ENCODE measurements around the gene LIME1. TPM values are rescaled to one million over a fixed set of nuclear protein-coding genes. Genes with fewer than 3 reads are reported as not detected.

Gene LIME1
- total RNA-seq, 1 donor from 2014 or later, result 10.2 TPM

- ATAC-seq (ENCODE audit: low read depth), result no peak
- Mint-ChIP-seq H3K27me3 (no peaks in the 10 kb centered on the region), H3K4me1 (peaks cover 6% of the 10 kb centered on the region), H3K9me3 (no peaks in the 10 kb centered on the region), H3K27ac (no peak overlapping the region), H3K36me3 (ENCODE audit: low read depth) (peaks cover 1% of the 10 kb centered on the region), H3K4me3 (no peak overlapping the region)
- ChIA-PET CTCF (no interaction called here), POLR2A (interaction anchor here (1.5 to 2.7 kb wide), 2 partner anchors 15 to 36 kb away, joined by 4 to 10 read pairs; partner anchors contain the start of genes ARFRP1 and ZGPAT)
- DNase-seq, result no peak
- no peak for TF ChIP-seq CTCF (IDR thresholded peaks at IDR 0.05)
- intact Hi-C loops (cut with micrococcal nuclease), result no loop called here
Observed at GRCh38 chr20:63743210-63743970, 6.9 kb downstream of the LIME1 start.

GRCh38 chr20:63744158-63744557 lies 7.7 kb downstream of the LIME1 start:
- no peaks in the 10 kb centered on the region for H3K27me3 Mint-ChIP-seq
- H3K27ac Mint-ChIP-seq, result no peak overlapping the region
- ATAC-seq (ENCODE audit: low read depth) (no peak), DNase-seq (no peak)
- no peaks in the 10 kb centered on the region for H3K9me3 Mint-ChIP-seq
- ChIA-PET POLR2A (interaction anchor here (0.6 to 2.7 kb wide), 2 partner anchors 37 to 170 kb away, joined by 3 to 10 read pairs; partner anchors contain the start of genes ARFRP1, HELZ2 and ZGPAT), CTCF (no interaction called here)
- intact Hi-C loops (cut with micrococcal nuclease), result no loop called here
- no peak for TF ChIP-seq CTCF (IDR thresholded peaks at IDR 0.05)
- peaks cover 1% of the 10 kb centered on the region for H3K36me3 Mint-ChIP-seq (ENCODE audit: low read depth)
- peaks cover 1% of the 10 kb centered on the region for H3K4me1 Mint-ChIP-seq
- no peak overlapping the region for H3K4me3 Mint-ChIP-seq

GRCh38 chr20:63744574-63745423 lies 8.3 kb downstream of the LIME1 start:
- intact Hi-C loops (cut with micrococcal nuclease), result no loop called here
- H3K4me3 Mint-ChIP-seq, result no peak overlapping the region
- CTCF ChIA-PET, result no interaction called here

GRCh38 chr20:63745424-63745805 lies 9.0 kb downstream of the LIME1 start:
- intact Hi-C loops (cut with micrococcal nuclease), result no loop called here
- no peak for DNase-seq
- no peak for ATAC-seq (ENCODE audit: low read depth)
- Mint-ChIP-seq H3K4me3 (no peak overlapping the region), H3K9me3 (no peaks in the 10 kb centered on the region), H3K36me3 (ENCODE audit: low read depth) (peaks cover 1% of the 10 kb centered on the region), H3K27me3 (no peaks in the 10 kb centered on the region), H3K4me1 (peaks cover 1% of the 10 kb centered on the region), H3K27ac (no peak overlapping the region)
- POLR2A ChIA-PET, result no interaction called here
- no peak for TF ChIP-seq CTCF (IDR thresholded peaks at IDR 0.05)
- CTCF ChIA-PET, result no interaction called here

More at GRCh38 chr20:63744574-63745423, 8.3 kb downstream of the LIME1 start:
- POLR2A ChIA-PET, result interaction anchor here (0.6 to 2.7 kb wide), 2 partner anchors 38 to 171 kb away, joined by 3 to 10 read pairs; partner anchors contain the start of genes ARFRP1, HELZ2 and ZGPAT
- TF ChIP-seq CTCF (IDR thresholded peaks at IDR 0.05), result no peak
- DNase-seq (no peak), ATAC-seq (ENCODE audit: low read depth) (no peak)
- H3K4me1 Mint-ChIP-seq, result peaks cover 1% of the 10 kb centered on the region
- no peaks in the 10 kb centered on the region for H3K27me3 Mint-ChIP-seq
- H3K9me3 Mint-ChIP-seq, result no peaks in the 10 kb centered on the region
- no peak overlapping the region for H3K27ac Mint-ChIP-seq
- H3K36me3 Mint-ChIP-seq (ENCODE audit: low read depth), result peaks cover 1% of the 10 kb centered on the region
